Muscle of leg (tissue), 16 donors: ENCODE results near the gene HSPB6. TPM values are rescaled to one million over a fixed set of nuclear protein-coding genes. Genes with fewer than 3 reads are reported as not detected.
"Not testable (repeated sequence)": the region's sequence is repeated elsewhere in the genome, so short reads cannot be mapped to it uniquely, and the experiment has no call there.

Experiments
- DNase-seq: peaks from one replicate; pipeline ENCODE4 v3.0.0; 2013
- H3K27ac ChIP-seq: one replicate; pipeline ENCODE4 v1.5.1; 2013; ENCODE audit warnings: mild to moderate bottlenecking, low read length, control low read depth
- H3K27me3 ChIP-seq: one replicate; pipeline ENCODE4 v1.6.1; 2013; ENCODE audit warnings: low read length; ENCODE audit not compliant: control insufficient read depth, insufficient read depth
- H3K36me3 ChIP-seq: one replicate; pipeline ENCODE4 v1.6.1; 2013; ENCODE audit warnings: low read length; ENCODE audit not compliant: control insufficient read depth, insufficient read depth
- H3K4me1 ChIP-seq: one replicate; pipeline ENCODE4 v1.6.1; 2013; ENCODE audit warnings: low read length; ENCODE audit not compliant: control insufficient read depth, insufficient read depth
- H3K4me3 ChIP-seq: one replicate; pipeline ENCODE4 v1.5.1; 2013; ENCODE audit warnings: low read length, control low read depth
- H3K9me3 ChIP-seq: replicated peaks from 2 replicates; pipeline ENCODE4 v1.6.1; 2013; ENCODE audit warnings: low read depth, low read length; ENCODE audit not compliant: control insufficient read depth
- WGBS: methylation state at CpG from one replicate; pipeline ENCODE4 v1.1.5; 2013; ENCODE audit warnings: missing lambda C conversion rate; ENCODE audit not compliant: insufficient coverage; 5-methylcytosine and 5-hydroxymethylcytosine counted together
- long read RNA-seq, 11 donors: transcript quantifications; one replicate each; lab custom pipeline, GENCODE V29; 2026
- polyA plus RNA-seq, 8 donors: library from polyadenylated mRNA; unstranded; fragments of 120-200 nt; gene quantifications; one replicate each; pipeline versions ENCODE4 v1.2.1 to v1.2.3, GENCODE V29; 2013; ENCODE audit warnings: inconsistent platforms in 1 of 8, low replicate concordance in 1 of 8; ENCODE audit not compliant: insufficient read length in 8 of 8, insufficient read depth in 1 of 8
- total RNA-seq: library from RNA; stranded (reverse); fragments of 120-200 nt; gene quantifications from one replicate; pipeline ENCODE4 v1.2.4, GENCODE V29; 2013

Gene HSPB6, protein sequence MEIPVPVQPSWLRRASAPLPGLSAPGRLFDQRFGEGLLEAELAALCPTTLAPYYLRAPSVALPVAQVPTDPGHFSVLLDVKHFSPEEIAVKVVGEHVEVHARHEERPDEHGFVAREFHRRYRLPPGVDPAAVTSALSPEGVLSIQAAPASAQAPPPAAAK
- total RNA-seq, result 46.7 TPM
- polyA plus RNA-seq, result 100 to 1,000 TPM; 236 to 741 (median 528) TPM
- long read RNA-seq, donor 1, transcript HSPB6-201 (3 exons, 1,457 nt), result major isoform, 226 of 239 reads
- long read RNA-seq, donor 1, partial matches to known transcripts, result 11 of 239 reads
- long read RNA-seq, donor 1, other reads (novel, unspliced or antisense), result 0 of 239 reads
- long read RNA-seq, donor 2, transcript HSPB6-201 (3 exons, 1,457 nt), result major isoform, 42 of 44 reads
- long read RNA-seq, donor 2, partial matches to known transcripts, result 0 of 44 reads
- long read RNA-seq, donor 2, other reads (novel, unspliced or antisense), result 0 of 44 reads
- long read RNA-seq, donor 3, transcript HSPB6-201 (3 exons, 1,457 nt), result major isoform, 582 of 604 reads
- long read RNA-seq, donor 3, transcript HSPB6-202 (2 exons, 711 nt), result minor isoform, 8 of 604 reads
- long read RNA-seq, donor 3, partial matches to known transcripts, result 14 of 604 reads
- long read RNA-seq, donor 3, other reads (novel, unspliced or antisense), result 0 of 604 reads
- long read RNA-seq, donor 4, transcript HSPB6-202 (2 exons, 711 nt), result minor isoform, 7 of 345 reads
- long read RNA-seq, donor 4, transcript HSPB6-201 (3 exons, 1,457 nt), result major isoform, 316 of 345 reads
- long read RNA-seq, donor 4, partial matches to known transcripts, result 22 of 345 reads
- long read RNA-seq, donor 4, other reads (novel, unspliced or antisense), result 0 of 345 reads
- long read RNA-seq, donor 5, transcript HSPB6-201 (3 exons, 1,457 nt), result major isoform, 416 of 441 reads
- long read RNA-seq, donor 5, transcript HSPB6-202 (2 exons, 711 nt), result minor isoform, 5 of 441 reads
- long read RNA-seq, donor 5, partial matches to known transcripts, result 20 of 441 reads
- long read RNA-seq, donor 5, other reads (novel, unspliced or antisense), result 0 of 441 reads
- long read RNA-seq, donor 6, transcript HSPB6-201 (3 exons, 1,457 nt), result major isoform, 399 of 427 reads
- long read RNA-seq, donor 6, transcript HSPB6-202 (2 exons, 711 nt), result minor isoform, 6 of 427 reads
- long read RNA-seq, donor 6, partial matches to known transcripts, result 22 of 427 reads
- long read RNA-seq, donor 6, other reads (novel, unspliced or antisense), result 0 of 427 reads
- long read RNA-seq, donor 7, transcript HSPB6-201 (3 exons, 1,457 nt), result major isoform, 277 of 299 reads
- long read RNA-seq, donor 7, partial matches to known transcripts, result 21 of 299 reads
- long read RNA-seq, donor 7, other reads (novel, unspliced or antisense), result 0 of 299 reads
- long read RNA-seq, donor 8, transcript HSPB6-202 (2 exons, 711 nt), result minor isoform, 23 of 264 reads
- long read RNA-seq, donor 8, transcript HSPB6-201 (3 exons, 1,457 nt), result major isoform, 231 of 264 reads
- long read RNA-seq, donor 8, partial matches to known transcripts, result 10 of 264 reads
- long read RNA-seq, donor 8, other reads (novel, unspliced or antisense), result 0 of 264 reads
- long read RNA-seq, donor 9, transcript HSPB6-201 (3 exons, 1,457 nt), result major isoform, 378 of 401 reads
- long read RNA-seq, donor 9, partial matches to known transcripts, result 20 of 401 reads
- long read RNA-seq, donor 9, other reads (novel, unspliced or antisense), result 0 of 401 reads
- long read RNA-seq, donor 10, transcript HSPB6-201 (3 exons, 1,457 nt), result major isoform, 425 of 465 reads
- long read RNA-seq, donor 10, transcript HSPB6-202 (2 exons, 711 nt), result minor isoform, 20 of 465 reads
- long read RNA-seq, donor 10, partial matches to known transcripts, result 20 of 465 reads
- long read RNA-seq, donor 10, other reads (novel, unspliced or antisense), result 0 of 465 reads
- long read RNA-seq, donor 11, transcript HSPB6-201 (3 exons, 1,457 nt), result major isoform, 534 of 563 reads
- long read RNA-seq, donor 11, transcript HSPB6-202 (2 exons, 711 nt), result minor isoform, 7 of 563 reads
- long read RNA-seq, donor 11, partial matches to known transcripts, result 22 of 563 reads
- long read RNA-seq, donor 11, other reads (novel, unspliced or antisense), result 0 of 563 reads

DNA sequence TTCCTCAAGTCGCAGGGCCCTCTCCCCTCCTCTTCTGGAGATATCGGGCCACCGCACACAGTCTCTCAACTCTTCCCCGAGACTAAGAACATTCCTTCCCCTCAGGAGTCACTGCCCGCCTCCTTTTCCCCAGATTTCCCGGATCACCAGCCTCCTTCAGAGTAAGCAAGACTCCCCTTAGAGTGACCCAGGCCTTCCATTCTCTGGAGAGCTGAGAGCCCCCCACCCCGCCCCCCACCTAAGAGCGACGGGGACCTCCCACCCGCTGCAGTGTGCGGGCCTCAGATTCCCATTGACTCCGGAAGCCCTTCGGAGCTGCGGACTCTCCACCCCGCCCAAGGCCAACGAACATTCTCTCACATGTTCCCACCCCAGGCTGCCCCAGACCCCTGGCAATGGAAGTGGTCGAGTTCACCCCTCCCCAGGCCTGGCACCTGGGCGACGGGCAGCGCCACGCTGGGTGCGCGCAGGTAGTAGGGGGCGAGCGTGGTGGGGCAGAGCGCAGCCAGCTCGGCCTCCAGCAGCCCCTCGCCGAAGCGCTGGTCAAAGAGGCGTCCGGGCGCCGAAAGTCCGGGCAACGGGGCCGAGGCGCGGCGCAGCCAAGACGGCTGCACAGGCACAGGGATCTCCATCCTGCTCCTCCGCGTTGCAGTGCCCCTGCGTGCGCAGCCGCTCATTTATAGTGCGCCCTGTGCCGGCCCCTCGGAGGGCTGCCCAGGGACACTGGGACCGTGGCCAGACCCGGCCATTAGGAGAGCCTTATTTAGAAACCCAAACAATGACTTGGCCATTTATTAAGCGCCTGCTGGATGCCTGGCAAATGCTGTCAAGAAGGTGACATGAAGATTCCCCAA is at the start of gene HSPB6:
Gene HSPB6 (minus strand): TSS at position 653 of the 854 bp plus-strand sequence. CDS start 21 bp downstream, at position 632.
- peak; percentile 73 for DNase-seq
- Histone ChIP-seq H3K4me1 (peaks cover 49% of the 10 kb centered on the region), H3K27ac (peak within 1 kb of the TSS; percentile 99), H3K9me3 (no peaks in the 10 kb centered on the region), H3K4me3 (peak within 1 kb of the TSS; percentile 99), H3K36me3 (peaks cover 50% of the 10 kb centered on the region), H3K27me3 (no peaks in the 10 kb centered on the region)
- WGBS, result 2% methylated on average over 41 of the region's 52 CpGs

DNA sequence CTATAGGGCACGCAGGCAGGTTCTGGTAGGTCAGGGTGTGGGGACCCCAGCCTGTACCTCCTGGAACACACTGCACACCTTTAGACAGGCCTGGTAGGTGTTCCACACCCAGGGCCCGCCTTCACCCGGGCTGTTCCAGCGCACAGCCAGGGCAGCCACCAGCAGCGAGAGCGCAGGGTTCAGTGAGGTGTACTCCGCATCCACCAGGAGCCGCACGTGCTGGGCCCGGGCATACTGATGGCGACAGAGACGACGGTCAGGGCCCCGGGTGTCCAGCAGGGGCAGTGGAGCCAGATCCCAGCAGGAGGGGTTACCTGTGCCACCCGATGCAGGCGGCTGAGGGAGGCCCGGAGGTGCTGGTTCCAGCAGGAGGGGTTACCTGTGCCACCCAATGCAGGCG is 49.8 kb upstream of the HSPB6 start:
- H3K27me3 ChIP-seq, result no peaks in the 10 kb centered on the region
- H3K4me3 ChIP-seq, result no peak overlapping the region
- H3K36me3 ChIP-seq, result no peaks in the 10 kb centered on the region
- H3K27ac ChIP-seq, result no peak overlapping the region
- H3K4me1 ChIP-seq, result peaks cover 2% of the 10 kb centered on the region
- WGBS, result 80% methylated on average over 18 of the region's 18 CpGs
- DNase-seq, result no peak
- no peaks in the 10 kb centered on the region for H3K9me3 ChIP-seq

DNA sequence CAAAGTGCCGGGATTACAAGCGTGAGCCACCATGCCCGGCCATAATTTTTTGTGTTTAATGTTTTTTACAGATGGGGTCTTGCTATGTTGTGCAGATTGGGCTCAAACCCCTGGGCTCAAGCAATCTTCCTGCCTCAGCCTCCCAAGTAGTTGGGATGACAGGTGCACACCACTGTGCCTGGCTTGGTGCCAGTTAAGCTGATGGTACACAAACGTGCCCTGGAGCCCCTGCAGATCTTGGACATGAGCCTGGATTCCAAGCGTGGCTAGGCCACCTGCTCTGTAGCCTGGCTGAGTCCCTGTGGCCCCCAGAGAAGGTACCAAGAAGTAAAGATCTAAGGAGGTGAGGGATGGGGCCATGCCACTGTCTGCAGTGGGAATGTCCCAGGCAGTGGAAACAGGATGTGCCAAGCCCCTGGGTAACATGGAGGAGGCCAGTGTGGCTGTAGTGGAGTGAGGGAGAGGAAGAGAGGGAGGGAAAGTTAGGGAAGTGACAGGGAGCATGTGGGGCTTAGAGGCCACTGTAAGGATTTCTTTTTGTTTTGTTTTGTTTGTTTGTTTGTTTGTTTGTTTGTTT is 48.8 kb upstream of the HSPB6 start:
- Histone ChIP-seq H3K36me3 (no peaks in the 10 kb centered on the region), H3K9me3 (no peaks in the 10 kb centered on the region), H3K4me3 (no peak overlapping the region), H3K27ac (no peak overlapping the region), H3K27me3 (no peaks in the 10 kb centered on the region), H3K4me1 (peaks cover 2% of the 10 kb centered on the region)
- 28% methylated on average over 2 of the region's 5 CpGs for WGBS
- peak; percentile 67 for DNase-seq

DNA sequence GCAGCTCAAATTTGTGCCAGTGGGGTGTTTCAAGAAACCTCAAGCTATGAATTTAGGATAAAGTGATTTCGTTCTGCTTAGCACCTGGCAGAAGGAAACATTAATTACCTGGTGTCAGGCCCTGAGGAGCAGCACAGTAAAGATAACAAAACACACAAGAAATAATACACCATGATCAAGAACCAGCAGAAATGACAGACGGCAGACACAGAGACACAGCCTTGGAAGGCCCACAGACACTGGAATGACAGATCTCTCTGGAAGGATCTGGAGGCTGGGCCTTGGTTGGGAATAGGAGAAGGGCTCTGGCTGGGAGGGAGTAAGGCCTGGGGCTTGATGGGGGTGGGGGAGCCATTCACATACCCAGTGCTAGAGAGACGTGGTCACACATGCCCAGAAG is 45.0 kb upstream of the HSPB6 start:
- Histone ChIP-seq H3K4me3 (no peak overlapping the region), H3K36me3 (no peaks in the 10 kb centered on the region), H3K4me1 (peaks cover 6% of the 10 kb centered on the region), H3K9me3 (no peaks in the 10 kb centered on the region), H3K27me3 (peaks cover 16% of the 10 kb centered on the region), H3K27ac (no peak overlapping the region)
- 33% methylated on average over 1 of the region's 3 CpGs for WGBS
- no peak for DNase-seq

DNA sequence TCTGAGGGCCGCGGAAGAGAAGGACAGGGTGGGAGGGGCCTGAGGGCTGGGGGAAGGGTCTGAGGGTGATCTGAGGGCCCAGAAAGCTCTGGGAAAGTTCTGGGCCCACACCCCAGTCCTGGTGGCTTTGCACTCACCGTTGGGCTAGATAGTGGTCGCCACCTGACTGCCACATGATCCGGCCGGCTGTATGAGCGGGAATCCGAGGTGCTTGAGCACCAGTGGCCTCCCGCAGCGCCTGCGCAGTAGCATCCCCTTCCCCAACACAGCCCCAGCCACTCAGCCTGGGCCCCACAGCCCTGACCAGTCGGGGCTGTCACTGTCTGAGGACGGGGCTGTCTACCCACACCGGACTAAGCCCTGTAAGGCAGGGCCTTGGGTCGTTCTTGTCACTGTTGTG is 40.8 kb upstream of the HSPB6 start:
- no peak overlapping the region for H3K27ac ChIP-seq
- no peaks in the 10 kb centered on the region for H3K36me3 ChIP-seq
- no peak overlapping the region for H3K4me3 ChIP-seq
- DNase-seq, result peak; percentile 38
- peaks cover 33% of the 10 kb centered on the region for H3K27me3 ChIP-seq
- H3K9me3 ChIP-seq, result no peaks in the 10 kb centered on the region
- peaks cover 4% of the 10 kb centered on the region for H3K4me1 ChIP-seq
- WGBS, result 1% methylated on average over 12 of the region's 15 CpGs

DNA sequence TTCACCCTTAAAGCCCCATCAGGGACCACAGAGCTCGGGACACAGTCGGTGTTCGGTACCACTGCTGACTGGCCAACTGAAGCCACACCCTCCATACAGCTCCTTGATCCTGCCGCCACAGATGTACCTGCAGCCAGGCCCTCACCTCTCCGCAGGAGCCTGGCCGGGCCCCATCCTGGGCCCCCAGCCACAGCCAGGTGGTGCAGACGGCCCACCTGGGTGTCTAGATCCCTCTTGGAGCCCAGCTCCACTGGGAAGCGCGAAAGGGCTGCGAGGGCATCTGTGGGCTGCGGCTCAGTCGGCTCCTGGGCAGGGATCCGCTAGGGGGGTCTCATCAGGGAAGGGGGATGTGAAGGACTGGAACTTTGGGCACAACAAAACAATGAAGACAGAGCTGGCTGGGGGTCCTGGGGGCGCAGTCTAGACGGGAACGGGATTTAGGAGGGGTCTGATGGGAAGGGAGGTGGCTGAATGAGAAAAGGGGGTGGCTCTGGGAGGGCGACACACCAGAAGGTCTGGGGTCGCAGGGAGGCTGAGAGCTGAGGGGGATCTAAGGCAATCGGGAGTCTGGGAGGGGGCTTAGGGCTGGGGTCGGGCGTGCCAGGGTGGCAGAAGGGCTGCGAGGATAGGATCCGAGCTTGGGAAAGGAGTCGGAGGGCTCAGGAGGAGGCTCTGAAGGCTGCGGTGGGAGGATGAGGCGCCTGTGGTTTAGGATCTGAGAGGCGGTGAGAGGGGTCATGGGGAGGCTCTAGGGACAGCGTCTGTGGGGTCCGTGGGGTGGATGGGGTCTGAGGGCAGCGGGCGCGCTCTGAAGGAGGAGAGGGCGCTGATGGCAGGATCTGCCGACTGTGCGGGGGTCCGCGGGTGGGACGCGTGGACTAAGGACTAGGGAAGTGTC is 40.1 kb upstream of the HSPB6 start:
- Histone ChIP-seq H3K27me3 (peaks cover 33% of the 10 kb centered on the region), H3K27ac (no peak overlapping the region), H3K36me3 (no peaks in the 10 kb centered on the region), H3K4me3 (no peak overlapping the region), H3K9me3 (no peaks in the 10 kb centered on the region), H3K4me1 (peaks cover 4% of the 10 kb centered on the region)
- DNase-seq, result no peak
- WGBS, result 7% methylated on average over 38 of the region's 39 CpGs

DNA sequence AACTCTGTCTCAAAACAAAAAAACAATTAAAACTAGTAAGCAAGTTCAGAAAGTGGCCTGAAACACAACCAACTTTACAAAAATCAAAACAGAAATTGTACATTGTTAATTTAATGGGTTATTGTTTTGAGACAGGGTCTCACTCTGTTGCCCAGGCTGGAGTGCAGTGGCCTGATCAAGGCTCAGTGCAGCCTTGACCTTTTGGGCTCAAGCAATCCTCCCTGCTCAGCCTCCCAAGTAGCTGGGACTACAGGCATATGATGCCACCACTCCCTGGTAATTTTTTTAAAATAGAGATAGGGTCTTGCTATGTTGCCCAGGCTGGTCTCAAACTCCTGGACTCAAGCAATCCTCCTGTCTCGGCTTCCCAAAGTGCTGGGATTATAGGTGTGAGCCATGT is 38.7 kb upstream of the HSPB6 start:
- H3K4me3 ChIP-seq, H3K36me3 ChIP-seq, H3K9me3 ChIP-seq, H3K27ac ChIP-seq, DNase-seq, H3K4me1 ChIP-seq: not testable (repeated sequence)
- H3K27me3 ChIP-seq, result peaks cover 33% of the 10 kb centered on the region
- no CpG with 5 or more reads among the region's 1 CpG for WGBS
